NCI-H69 (cell line): ENCODE data around the gene IFI44L.

Source experiments
- DNase-seq: peaks from one replicate; lab custom pipeline; 2025; lab: John Stamatoyannopoulos, UW

IFI44L gene

DNA sequence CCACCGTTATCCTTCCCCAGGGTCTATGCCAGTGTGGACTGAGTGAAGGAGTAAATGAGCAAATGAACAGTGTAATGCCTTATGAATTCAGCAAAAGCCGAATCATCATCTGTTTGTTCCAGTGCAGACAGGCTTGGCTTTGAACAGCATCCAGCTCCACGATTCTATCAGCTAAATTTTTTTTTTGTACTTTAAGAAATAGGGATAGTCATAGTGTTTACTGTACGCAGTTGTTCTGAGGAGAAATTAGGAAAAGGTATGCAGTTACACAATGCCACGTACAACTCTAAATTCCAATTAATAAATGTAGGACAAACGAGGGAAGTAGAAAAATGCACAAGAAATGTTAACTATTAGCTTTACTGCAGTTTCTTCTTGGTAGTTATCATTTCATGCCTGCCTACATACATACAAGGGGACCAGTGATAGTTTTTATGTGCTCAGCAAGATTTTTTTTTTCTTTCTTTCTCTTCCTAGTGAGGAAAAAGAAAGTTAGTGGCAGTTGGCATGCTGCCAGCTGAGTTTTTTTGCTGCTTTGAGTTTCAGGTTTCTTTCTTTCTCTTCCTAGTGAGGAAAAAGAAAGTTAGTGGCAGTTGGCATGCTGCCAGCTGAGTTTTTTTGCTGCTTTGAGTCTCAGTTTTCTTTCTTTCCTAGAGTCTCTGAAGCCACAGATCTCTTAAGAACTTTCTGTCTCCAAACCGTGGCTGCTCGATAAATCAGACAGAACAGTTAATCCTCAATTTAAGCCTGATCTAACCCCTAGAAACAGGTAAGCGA is at the start of gene IFI44L:
Gene IFI44L (plus strand): TSS at position 646 of the 777 bp plus-strand sequence. CDS start 7,468 bp downstream, outside the sequence.
- DNase-seq, result no peak

DNA sequence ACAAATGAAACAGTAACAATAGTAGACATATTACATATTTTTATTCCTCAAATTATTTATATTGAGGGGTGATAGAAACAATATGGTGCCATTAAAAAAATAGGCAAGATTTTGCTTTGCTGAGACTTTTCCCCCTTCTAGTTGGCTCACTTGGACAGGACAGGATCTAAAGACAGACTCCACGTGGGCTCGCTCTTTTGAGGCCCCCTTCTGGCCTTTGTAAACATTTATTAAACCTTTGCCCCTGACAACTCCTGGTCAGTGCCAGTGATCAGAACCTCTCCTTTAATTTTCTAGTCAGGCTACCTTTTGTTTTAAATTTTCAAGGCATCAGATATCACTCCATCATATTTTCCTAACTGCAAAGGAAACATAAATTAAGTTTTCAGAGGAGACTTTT is 49.7 kb upstream of the IFI44L start:
- DNase-seq, result no peak

DNA sequence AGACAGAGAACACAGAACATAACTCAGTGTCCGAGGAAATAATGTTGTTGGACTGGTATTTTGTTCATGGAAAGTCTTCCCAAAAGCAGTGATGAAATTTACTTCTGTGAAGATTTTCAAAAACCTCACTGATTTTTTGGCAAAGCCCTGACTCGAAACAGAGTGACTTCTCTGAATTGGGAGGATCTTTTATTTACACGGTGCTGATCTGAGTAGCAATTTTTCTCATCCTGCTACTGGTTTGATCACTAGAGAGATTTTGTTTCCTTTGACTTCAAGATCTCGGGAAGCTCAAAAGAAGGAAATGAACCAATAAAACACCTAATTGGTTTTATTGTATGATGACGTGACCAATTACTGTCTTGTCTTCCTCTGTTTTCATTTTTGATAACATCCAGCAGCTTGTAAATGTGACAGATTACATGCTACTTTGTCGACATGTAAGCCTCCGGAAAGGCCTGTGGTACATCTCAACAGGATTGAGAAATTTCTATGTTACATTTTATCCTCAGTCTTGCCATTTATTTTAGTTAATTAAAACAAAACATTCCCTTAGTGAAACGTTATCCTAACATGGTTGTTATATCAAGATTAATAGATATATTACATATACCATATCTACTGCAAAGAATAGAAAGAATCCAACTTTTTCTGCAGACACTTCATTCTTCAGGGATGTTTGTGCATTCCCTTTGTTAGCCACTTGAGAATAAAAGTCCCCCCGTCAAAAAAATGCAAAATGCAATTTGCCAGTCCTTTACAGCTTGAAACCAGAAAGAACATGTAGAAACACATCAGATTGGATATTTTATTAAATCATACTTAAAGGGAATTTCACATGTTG is 42.8 kb upstream of the IFI44L start:
- no peak for DNase-seq

DNA sequence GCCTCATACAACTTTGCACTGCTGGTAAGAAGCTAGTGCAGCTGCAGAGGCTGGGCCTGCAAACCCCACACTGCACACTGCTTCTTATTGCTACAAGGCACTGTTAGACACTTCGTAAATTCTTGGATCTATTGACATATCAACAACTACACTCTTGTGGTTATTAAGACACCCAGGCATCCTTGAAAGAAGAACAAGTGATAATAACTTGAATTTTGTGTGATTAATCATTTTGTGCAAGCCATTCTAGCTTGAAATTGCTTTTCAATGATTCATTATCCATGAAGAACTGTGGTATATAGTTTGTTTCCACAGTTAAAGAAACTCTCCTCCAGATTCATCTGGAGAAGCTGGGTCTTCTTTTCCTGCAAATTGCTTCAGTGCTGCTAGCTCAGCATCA is 33.7 kb upstream of the IFI44L start:
- no peak for DNase-seq

DNA sequence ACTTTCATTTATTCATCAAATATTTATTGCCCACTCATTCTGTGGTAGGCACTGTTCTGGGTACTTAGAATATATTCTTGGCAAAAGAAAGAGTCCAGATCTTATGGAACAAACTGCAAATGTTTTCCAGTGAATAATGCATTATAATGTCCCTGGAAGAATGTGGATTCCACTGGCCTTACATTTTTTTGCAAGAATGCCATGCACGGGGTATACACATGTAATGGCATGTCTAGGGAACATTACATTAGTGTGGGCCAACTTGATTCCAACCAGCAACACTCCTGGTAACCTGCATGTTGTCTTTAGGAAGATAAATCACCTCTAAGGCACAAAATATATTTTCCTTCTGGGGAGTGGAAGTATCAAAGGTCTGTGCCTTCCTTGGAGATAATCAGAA is 33.0 kb upstream of the IFI44L start:
- DNase-seq, result no peak

DNA sequence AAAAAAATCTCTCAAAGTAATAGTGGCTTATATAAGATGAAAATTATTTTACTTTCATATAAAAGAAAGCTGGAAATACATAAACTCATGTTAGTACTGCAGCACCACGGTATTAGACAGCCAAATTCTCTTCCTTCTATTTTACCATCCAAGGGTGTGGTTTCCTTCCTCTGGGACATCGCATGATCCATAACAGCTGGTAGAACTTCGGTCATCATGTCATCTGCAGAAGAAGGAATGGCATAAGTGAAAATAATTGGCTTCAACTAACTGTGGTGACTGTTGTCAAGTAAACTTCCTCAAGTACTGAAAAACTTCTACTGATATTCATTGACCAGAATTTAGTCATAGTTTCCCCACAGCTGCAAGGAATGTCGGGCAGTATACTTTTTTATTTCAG is 28.3 kb upstream of the IFI44L start:
- DNase-seq, result no peak

DNA sequence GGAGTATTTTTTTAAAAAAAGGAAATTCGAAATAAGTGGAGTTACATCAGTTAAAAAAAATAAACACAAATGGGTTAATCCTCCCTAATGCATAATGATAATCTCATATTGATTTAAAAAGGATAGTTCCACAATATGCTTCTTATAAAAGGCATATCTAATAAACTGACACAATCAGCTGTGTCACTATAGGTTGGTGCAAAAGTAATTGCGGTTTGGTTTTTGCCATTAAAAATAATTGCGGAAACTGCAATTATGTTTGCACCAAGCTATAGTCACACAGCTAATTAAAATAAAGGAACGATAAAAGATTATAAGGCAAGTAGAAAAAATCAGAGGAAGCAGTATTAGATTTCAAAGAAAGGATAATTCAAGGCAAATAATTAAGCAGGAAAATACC is 21.0 kb upstream of the IFI44L start:
- DNase-seq, result no peak

DNA sequence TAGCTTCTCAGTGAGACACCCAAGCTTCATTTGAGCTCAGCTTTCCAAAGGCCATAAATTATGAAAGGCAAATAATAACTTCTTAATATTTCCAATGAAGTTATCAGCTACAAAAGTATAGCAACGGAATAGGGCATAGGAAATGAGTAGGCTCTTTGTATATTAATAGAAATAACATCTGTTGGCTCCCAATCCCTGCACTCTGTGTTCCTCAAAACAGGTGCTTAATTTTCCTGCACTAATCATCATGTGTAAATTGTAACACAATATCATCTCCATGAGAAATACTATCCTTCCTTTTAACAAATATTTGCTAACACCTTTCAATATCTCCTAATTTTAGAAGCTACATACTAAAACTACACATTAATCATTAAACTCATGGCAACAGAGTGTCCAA is 19.2 kb upstream of the IFI44L start:
- no peak for DNase-seq

DNA sequence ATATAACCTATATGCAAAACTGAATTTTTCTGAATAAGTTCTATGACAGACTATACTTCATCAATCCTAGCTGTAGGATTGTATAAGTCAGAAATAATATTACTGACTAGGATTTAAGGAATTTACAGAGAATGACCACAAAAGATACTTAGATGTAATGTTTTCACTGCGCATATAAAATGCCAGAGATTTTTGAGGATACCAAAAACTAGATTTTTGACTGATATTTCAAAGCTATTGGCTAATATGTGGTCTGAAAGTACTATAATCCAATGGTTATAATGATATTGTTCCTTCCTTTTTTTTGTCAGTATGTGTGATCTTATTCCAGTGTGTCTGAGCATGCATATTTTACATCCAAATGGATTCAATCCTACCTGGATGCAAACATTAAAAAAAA is 17.0 kb upstream of the IFI44L start:
- no peak for DNase-seq

DNA sequence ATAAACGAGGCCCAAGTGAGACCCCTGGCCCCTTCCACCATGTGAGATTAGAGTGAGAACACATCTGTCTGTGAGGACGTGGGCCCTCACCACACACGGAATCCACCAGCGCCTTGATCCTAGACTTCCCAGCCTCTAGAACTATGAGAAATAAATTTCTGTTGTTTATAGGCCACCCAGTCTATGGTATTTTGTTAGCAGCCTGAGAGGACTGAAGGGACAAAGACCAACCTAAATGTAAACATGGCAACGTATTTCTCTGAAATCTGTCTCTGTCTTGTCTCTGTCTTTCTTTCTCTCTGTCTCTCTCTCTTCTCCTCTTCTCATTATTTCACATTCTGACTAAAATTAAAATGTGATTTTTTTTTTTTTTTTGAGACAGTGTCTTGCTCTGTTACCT is 15.6 kb upstream of the IFI44L start:
- DNase-seq, result no peak

DNA sequence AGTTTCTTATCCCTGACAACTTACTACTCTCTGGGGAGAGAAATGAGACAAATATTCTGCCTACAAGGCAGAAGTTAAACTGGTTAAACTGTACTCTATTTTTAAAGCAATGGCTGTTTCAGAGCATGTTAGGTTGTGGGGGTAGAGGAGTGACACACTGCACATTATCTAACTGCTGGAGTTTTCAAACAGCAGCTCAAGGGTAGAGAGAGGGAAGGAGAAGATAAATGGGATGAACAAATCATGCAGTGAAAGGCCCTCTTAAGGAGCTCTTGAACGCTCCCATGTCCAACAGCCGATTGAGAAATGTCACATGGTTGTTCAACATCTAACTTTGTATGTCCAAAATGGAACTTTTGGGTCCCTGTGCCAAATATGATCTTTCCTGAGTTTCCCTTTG is 14.0 kb upstream of the IFI44L start:
- DNase-seq, result no peak

DNA sequence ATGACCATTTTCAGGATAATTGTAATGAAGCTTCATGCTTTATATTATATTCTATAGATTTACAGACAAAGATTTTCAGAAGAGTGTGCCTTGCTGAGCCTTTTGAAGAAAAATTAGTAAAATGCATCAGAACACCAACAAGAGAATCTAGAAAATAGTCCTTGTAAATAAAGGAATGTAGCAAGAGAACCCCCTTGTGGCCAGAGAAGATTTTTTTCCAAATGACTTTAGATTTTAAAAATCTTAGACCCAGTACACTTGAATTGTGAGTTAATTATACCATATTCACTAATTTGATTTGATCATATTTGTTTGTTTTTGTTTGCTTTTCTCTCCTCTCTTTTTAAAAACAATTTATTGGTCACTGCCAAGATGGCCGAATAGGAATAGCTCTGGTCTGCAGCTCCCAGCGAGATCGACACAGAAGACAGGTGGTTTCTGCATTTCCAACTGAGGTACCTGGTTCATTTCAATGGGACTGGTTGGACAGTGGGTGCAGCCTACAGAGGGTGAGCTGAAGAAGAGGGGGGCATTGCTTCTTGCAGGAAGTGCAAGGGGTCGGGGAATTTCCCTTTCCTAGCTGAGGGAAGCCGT is 12.8 kb upstream of the IFI44L start:
- no peak for DNase-seq

DNA sequence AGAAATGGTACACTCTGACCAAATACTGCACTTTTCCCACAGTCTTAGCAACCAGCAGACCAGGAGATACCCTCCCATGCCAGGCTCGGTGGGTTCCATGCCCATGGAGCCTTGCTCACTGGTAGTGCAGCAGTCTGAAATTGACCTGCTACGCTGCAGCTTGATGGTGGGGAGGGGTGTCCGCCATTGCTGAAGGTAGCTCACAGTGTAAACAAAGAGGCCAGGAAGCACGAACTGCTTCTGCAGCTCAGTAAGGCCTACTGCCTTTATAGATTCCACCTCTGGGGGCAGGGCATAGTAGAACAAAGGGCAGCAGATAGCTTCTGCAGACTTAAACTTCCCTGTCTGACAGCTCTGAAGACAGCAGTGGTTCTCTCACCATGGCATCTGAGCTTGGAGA is 12.3 kb upstream of the IFI44L start:
- DNase-seq, result no peak

DNA sequence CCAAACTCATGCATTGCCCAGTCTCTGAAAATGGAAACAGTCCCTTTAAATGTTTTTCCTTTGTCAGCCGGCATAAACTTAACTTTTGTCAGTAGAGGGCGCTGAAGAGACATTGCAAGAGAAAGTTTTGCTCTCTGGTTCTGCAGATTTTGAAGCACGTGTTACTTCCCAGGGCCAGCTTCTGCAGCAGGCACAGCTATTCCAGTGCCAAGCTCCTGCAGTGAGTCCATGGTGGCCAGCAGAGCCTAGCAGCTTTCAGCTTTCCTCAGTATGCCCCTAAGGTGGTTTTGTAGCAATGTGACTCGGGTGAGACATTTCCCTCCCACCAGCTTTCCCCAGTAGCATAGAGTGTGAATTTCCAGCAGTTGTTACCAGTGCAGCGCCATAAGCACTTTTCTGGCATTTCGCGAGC is 2.6 kb upstream of the IFI44L start:
- peak; percentile 71 for DNase-seq

DNA sequence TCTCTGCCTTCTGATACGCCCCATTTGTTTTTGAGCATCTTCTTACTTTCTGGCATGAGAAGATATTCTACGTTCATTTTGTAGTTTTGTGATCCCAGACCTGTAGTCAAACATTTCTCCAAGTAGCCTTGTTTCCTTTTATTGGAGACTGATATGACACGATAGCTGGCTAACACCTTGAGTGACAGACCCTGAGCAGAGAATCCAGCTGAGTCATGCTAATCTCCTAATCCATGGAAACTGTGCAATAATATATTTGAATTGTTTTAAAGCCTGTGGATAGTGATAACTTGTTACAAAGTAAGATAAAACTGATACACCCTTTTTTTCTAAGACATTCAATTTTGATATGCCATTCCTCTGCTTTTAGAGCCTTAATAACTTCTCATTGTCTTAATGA is 1.2 kb upstream of the IFI44L start:
- DNase-seq, result no peak

DNA sequence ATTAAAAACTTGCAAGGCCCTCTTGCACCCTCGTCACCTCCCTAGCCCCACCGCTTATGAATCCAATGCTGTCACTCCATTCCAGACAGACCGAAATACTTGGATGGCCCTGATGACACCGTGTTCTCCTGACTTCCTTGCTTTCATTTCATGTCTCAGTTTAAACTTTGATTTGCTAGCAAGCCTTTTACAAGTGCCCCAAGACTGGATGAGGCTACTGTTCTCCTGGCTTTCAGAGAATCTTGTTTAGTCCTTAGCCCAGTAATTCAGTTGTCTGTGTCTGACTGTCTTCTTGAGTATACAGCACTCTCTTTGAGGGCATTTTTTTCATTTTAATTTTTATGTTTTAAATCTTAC is 824 bp upstream of the IFI44L start:
- no peak for DNase-seq

DNA sequence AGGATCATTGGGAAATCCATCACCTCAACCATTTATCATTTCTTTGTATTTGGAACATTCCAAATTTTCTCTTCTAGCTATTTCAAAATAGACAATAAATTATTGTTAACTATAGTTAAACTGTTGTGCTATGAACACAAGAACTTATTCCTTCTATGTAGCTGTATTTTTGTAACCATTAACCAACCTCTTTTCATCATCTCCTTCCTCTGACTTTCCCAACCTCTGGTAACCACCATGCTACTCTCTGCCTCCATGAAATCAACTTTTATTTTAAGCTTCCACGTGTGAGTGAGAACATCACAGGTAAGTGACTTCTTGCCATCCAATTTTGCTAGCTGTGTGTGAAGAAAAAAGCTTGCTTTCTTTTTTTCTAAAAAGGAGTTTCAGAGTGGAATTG is 418 bp downstream of the IFI44L start:
- no peak for DNase-seq

DNA sequence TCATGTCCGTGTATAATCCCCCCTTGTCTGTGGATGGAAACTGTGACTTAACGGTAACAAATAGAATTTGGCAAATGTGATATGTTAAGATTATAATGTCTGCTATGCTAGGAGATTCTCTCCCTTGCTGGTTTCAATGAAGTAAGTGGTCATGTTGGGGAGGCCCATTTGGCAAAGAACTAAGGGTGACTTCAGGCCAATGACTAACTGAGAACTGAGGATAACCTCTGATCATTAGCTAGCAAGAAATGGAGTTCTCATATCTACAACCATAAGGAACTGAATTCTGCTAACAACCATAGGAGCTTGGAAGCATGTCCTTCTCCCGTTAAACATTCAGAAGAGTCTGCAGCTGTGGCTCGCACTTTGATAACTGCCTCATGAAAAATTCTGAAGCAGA is 2.3 kb downstream of the IFI44L start:
- DNase-seq, result no peak

DNA sequence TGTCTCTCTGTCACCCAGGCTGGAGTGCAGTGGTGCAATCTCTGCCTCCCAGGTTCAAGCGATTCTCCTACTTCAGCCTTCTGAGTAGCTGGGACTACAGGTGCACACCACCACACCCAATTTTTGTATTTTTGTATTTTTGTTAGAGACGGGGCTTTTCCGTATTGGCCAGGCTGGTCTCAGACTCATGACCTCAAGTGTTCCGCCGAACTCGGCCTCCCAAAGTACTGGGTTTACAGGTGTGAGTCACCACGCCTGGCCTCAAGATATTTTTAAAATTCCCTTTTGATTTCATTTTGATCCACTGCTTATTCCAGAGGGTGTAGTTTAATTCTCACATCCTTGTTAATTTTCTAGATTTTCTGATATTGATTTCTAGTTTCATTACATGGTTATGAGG is 3.8 kb downstream of the IFI44L start:
- no peak for DNase-seq

DNA sequence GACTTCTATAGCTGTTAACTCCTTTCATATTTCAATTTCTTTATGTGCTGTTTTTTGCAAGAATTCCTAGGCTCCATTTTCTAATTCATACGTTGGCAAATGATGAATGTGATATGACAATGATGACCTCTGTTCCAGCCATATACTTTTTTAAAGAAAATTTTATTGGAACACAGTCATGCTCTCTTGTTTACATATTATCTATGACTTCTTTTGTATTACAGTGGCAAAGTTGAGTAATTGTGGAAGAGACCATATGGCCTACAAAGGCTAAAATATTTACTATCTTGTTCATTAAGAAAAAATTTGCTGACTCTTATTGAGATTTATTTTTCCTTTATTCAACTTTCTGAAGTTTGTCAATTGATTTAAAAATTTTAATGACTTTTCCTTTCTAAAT is 7.1 kb downstream of the IFI44L start:
- no peak for DNase-seq

DNA sequence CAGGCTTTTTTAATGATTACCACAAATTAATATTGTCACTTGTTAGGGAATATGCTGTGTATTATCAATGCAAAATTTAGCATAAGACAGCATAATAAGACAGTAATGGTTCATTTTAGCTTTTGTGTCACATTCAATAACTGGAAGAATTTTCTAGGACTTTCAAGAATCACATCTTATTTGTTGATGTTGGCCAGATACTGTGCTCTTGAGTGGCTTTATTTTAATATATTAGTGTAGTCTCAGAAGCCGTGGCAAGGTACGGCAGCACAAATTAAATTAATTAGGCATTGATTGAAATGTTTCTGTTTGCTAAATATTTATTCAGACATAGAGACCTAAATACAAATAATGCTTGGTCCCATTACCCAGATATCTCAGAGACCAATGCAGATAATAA is 10.4 kb downstream of the IFI44L start:
- DNase-seq, result no peak

DNA sequence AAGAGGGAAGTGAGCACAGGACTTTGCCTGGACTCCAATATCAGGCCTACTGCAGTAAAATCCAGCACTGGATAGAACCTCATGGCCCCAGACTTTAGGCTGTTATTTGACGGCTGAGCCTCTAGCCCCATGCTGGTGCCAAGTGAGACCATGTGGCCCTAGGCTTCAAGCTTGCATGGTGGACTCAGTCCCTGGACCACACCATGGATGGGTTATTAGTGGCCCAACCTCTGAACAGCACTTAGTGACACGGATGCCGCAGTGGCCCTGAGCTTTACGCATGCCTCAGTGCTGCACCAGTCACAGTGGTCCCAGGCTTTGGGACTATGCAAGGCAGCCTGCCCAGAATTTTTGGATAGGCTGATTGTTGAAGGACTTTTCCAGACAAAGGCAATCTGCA is 13.0 kb downstream of the IFI44L start:
- DNase-seq, result no peak

DNA sequence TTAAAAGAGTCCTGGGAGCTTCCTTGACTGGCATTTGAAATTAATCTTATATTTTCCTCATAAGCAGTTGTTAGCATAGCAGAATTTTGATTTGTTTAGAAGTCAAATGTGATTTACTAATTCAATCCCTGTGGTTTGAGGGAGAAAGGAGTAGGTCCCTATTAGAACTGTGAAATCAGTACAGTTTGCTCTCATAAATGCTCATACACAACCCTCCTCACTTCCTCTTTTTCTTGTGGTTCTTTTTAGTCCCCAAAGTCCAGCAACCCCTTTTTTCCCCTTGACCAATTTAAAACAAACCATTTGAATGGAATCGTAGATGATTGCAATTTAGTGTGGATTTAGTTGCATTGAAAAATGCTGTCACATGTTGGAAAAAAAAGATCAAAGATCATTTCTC is 20.2 kb downstream of the IFI44L start:
- DNase-seq, result no peak
